Heart right ventricle (tissue), 16 donors: ENCODE data around the gene NDE1. TPM values are rescaled to one million over a fixed set of nuclear protein-coding genes. Genes with fewer than 3 reads are reported as not detected.

Source experiments
- ATAC-seq, 8 donors: fragments of 200-7000 bp; cut with Tn5 transposase; one replicate each; pipeline ENCODE4 v1.9.1; 2020; ENCODE audit warnings: mild to moderate bottlenecking in 8 of 8, moderate library complexity in 8 of 8, moderate number of reproducible peaks in 1 of 8
- DNase-seq, 2 donors: peaks; one replicate each; pipeline ENCODE4 v3.0.0-alpha.2; 2020
- H3K27ac ChIP-seq, 10 donors: fragments of 200-600 bp; sonication (generic) in 2 of 10; one replicate each; pipeline versions ENCODE4 v1.5.0 to v1.8.0; 2020 to 2022; ENCODE audit warnings: mild to moderate bottlenecking in 3 of 10
- H3K27me3 ChIP-seq, 7 donors: fragments of 200-600 bp; one replicate each; pipeline ENCODE4 v1.8.0; 2021 to 2022; ENCODE audit warnings: mild to moderate bottlenecking in 2 of 7
- H3K36me3 ChIP-seq, 9 donors: fragments of 200-600 bp; sonication (generic) in 1 of 9; one replicate each; pipeline versions ENCODE4 v1.5.0 to v1.8.0; 2020 to 2022; ENCODE audit warnings: mild to moderate bottlenecking in 2 of 9
- H3K4me1 ChIP-seq, 9 donors: fragments of 200-600 bp; sonication (generic) in 1 of 9; one replicate each; pipeline versions ENCODE4 v1.5.0 to v1.8.0; 2020 to 2022; ENCODE audit warnings: mild to moderate bottlenecking in 4 of 9
- H3K4me3 ChIP-seq, 10 donors: fragments of 200-600 bp; sonication (generic) in 2 of 10; one replicate each; pipeline versions ENCODE4 v1.5.0 to v1.8.0; 2020 to 2022; ENCODE audit warnings: mild to moderate bottlenecking in 7 of 10, moderate library complexity in 2 of 10
- H3K9me3 ChIP-seq, 11 donors: fragments of 200-600 bp in 10 of 11; sonication (generic) in 2 of 11; one replicate each; pipeline versions ENCODE4 v1.5.0 to v1.8.0; 2013 to 2022; ENCODE audit warnings: mild to moderate bottlenecking in 2 of 11, control low read depth in 1 of 11, moderate library complexity in 1 of 11
- CTCF ChIP-seq, 9 donors: fragments of 200-600 bp; sonication (generic) in 2 of 9; IDR thresholded peaks; one replicate each; pipeline versions ENCODE4 v1.5.0 to v1.8.0; 2021 to 2022; ENCODE audit warnings: antibody characterized with exemption in 9 of 9, mild to moderate bottlenecking in 5 of 9, moderate library complexity in 1 of 9
- WGBS, 2 donors: extraction: QIAGEN DNeasy Blood & Tissue Kit; methylation state at CpG; one replicate each; pipeline ENCODE4 v1.1.7; 2013; ENCODE audit warnings: inconsistent platforms in 1 of 2; 5-methylcytosine and 5-hydroxymethylcytosine counted together
- intact Hi-C, 10 donors: fragments of 100-400 bp; cut with DNase I; formaldehyde crosslinking; loops; one replicate each; pipeline versions ENCODE4 v1.11.1 to v1.14.2; 2022
- long read RNA-seq, 3 donors: library from polyadenylated mRNA; unstranded; transcript quantifications; one replicate each; pipeline ENCODE4 v2.0.0, GENCODE V29; 2020 to 2021
- polyA plus RNA-seq, 2 donors: library from polyadenylated mRNA; stranded (reverse); fragments of 200-250 nt; gene quantifications; one replicate each; pipeline ENCODE4 v1.2.3, GENCODE V29; 2013
- total RNA-seq, 10 donors: library from RNA; stranded (reverse); fragmentation: NEBNext Ultra II Directional in 3 of 10; extraction: Animal tissue kit (Norgen Biotek cat#: 25700) in 3 of 10; gene quantifications; one replicate each; pipeline versions ENCODE4 v1.2.1 to v1.2.4, GENCODE V29; 2021 to 2023
- donor health status: Arrhythmogenic right ventricular cardiomyopathy.
- donor health status: ischemic (EF 13 %, LVEDD 7.1; RV severe dilation, severe dysfunction).
- donor health status: healthy with polysubstance abuse.
- donor health status: DM: no; HTN: yes; CAD: no.
- donor health status: DM: no; HTN: no; CAD: no.
- donor health status: ischemic (EF 25% LVEDD 6.9; RV normal size, moderate dysfunction).
- donor health status: ischemic (EF 25% LVEDD 5.7; RV mildly dilated, moderate dysfunction).
- donor health status: healthy.
- donor health status: DM: yes; HTN: yes; CAD: no.
- donor health status: Ischemic cardiomyopathy.
- donor health status: ischemic (EF 35%, LVEDD 5.7; RV mildly dilated, moderate dysfunction).
- donor health status: nonischemic (EF 11% LVEDD 7.7; RV severe dilation, severe dysfunction).
- donor health status: DM: yes; HTN: yes; CAD: no.
- donor health status: PGD.
- donor health status: ischemic (EF 29% LVEDD 5.4; RV normal size, mild dysfunction).
- donor health status: nonischemic (EF 23%, LVEDD 6.1; RV moderate dilation, normal function).

NDE1 gene
- total RNA-seq (10 to 100 TPM; 12.0 to 29.0 (median 20.0) TPM), polyA plus RNA-seq (10 to 100 TPM in 1 of 2 donors, 1 to 10 TPM in 1; 6.0 to 10.7 TPM)
- long read RNA-seq, donor 1, transcript NDE1-201 (9 exons, 3,221 nt), result major isoform, 6 of 13 reads
- long read RNA-seq, donor 1, partial matches to known transcripts, result 2 of 13 reads
- long read RNA-seq, donor 1, other reads (novel, unspliced or antisense), result 5 of 13 reads
- long read RNA-seq, donor 2, transcript NDE1-201 (9 exons, 3,221 nt), result major isoform, 7 of 16 reads
- long read RNA-seq, donor 2, partial matches to known transcripts, result 4 of 16 reads
- long read RNA-seq, donor 2, other reads (novel, unspliced or antisense), result 5 of 16 reads
- long read RNA-seq, donor 3, transcript NDE1-201 (9 exons, 3,221 nt), result major isoform, 13 of 28 reads
- long read RNA-seq, donor 3, partial matches to known transcripts, result 1 of 28 reads
- long read RNA-seq, donor 3, other reads (novel, unspliced or antisense), result 14 of 28 reads

- peak; percentile 92 to 94 for DNase-seq
- Histone ChIP-seq H3K4me1 (peaks cover 0 to 51% (median 38%) of the 10 kb centered on the region in 9 donors), H3K9me3 (no peaks in the 10 kb centered on the region), H3K4me3 (peak within 1 kb of the TSS; percentile 76 to 100 (median 89)), H3K36me3 (peaks cover 0 to 18% (median 0%) of the 10 kb centered on the region in 9 donors), H3K27me3 (no peaks in the 10 kb centered on the region), H3K27ac (peak within 1 kb of the TSS; percentile 87 to 98 (median 94))
- ATAC-seq, result peak; percentile 98 to 100 (median 99)
- intact Hi-C loops, result no loop called here
- 0 to 1% methylated on average over 59 to 70 of the region's 71 CpGs for WGBS, 2 donors
- TF ChIP-seq CTCF (IDR thresholded peaks at IDR 0.05), result peak in 1 of 9 donors; percentile 11
Measured at GRCh38 chr16:15650019-15650697, at the start of gene NDE1. NDE1 (plus strand) TSS chr16:15650245; CDS start chr16:15664779, 14,534 bp downstream.

GRCh38 chr16:15601212-15601879 is 48.7 kb upstream of the NDE1 start:
- DNase-seq (no peak), ATAC-seq (no peak)
- peaks cover 3 to 100% (median 76%) of the 10 kb centered on the region in 9 donors for H3K36me3 ChIP-seq
- H3K27ac ChIP-seq, result no peak overlapping the region
- intact Hi-C loops, result loop anchor here in 1 of 10 donors (10.0 kb wide), 1 partner anchor 103 kb away; no protein-coding TSS in a partner anchor
- TF ChIP-seq CTCF (IDR thresholded peaks at IDR 0.05), result no peak
- no peaks in the 10 kb centered on the region for H3K27me3 ChIP-seq
- H3K4me1 ChIP-seq, result peaks cover 0 to 7% (median 0%) of the 10 kb centered on the region in 9 donors
- no peak overlapping the region for H3K4me3 ChIP-seq
- H3K9me3 ChIP-seq, result no peaks in the 10 kb centered on the region
- 80 to 87% methylated on average over 9 of the region's 9 CpGs for WGBS, 2 donors

GRCh38 chr16:15602285-15603044 is 47.6 kb upstream of the NDE1 start:
- no peaks in the 10 kb centered on the region for H3K27me3 ChIP-seq
- TF ChIP-seq CTCF (IDR thresholded peaks at IDR 0.05), result no peak
- ATAC-seq (no peak), DNase-seq (no peak)
- peaks cover 3 to 100% (median 71%) of the 10 kb centered on the region in 9 donors for H3K36me3 ChIP-seq
- peaks cover 0 to 13% (median 4%) of the 10 kb centered on the region in 9 donors for H3K4me1 ChIP-seq
- WGBS, 2 donors, result 95 to 96% methylated on average over 23 of the region's 23 CpGs
- no peak overlapping the region for H3K27ac ChIP-seq
- no peak overlapping the region for H3K4me3 ChIP-seq
- no peaks in the 10 kb centered on the region for H3K9me3 ChIP-seq
- intact Hi-C loops, result loop anchor here in 1 of 10 donors (10.0 kb wide), 1 partner anchor 102 kb away; no protein-coding TSS in a partner anchor
